ENCODE measurements around the gene FOXO1. TPM values are rescaled to one million over a fixed set of nuclear protein-coding genes. Genes with fewer than 3 reads are reported as not detected.

The FOXO1 gene
- total RNA-seq, 1 experiment from 2014 or later = 12.2 TPM

- H3K4me2 ChIP-seq (ENCODE audit: low read length) = no peak overlapping the region
- CTCF ChIA-PET = no interaction called here
- no peaks in the 10 kb centered on the region for H3K9me3 ChIP-seq (ENCODE audit: control insufficient read depth in 1 of 2, insufficient read depth in 1 of 2, low read depth in 1 of 2, low read length in 2 of 2)
- TF ChIP-seq ZFX (IDR thresholded peaks at IDR 0.05) (no peak), ZNF274 (IDR thresholded peaks at IDR 0.05; ENCODE audit: low read depth, low read length) (no peak), REST (IDR thresholded peaks at IDR 0.05; ENCODE audit: low read depth) (no peak), SP1 (IDR thresholded peaks at IDR 0.05; ENCODE audit: low read depth) (no peak), CBX3 (IDR thresholded peaks at IDR 0.05; ENCODE audit: low read depth) (no peak), JUND (IDR thresholded peaks at IDR 0.05) (no peak), YY1 (IDR thresholded peaks at IDR 0.05; ENCODE audit: extremely low read depth, insufficient replicate concordance, low read depth, low read length) (no peak), ELF1 (IDR thresholded peaks at IDR 0.05; ENCODE audit: borderline replicate concordance, low read depth) (no peak), RAD21 (IDR thresholded peaks at IDR 0.05; ENCODE audit: low read depth) (no peak), EGR1 (IDR thresholded peaks at IDR 0.05; ENCODE audit: low read depth) (no peak), EZH2 (IDR thresholded peaks at IDR 0.05) (no peak), POLR2AphosphoS5 (IDR thresholded peaks at IDR 0.05; ENCODE audit: low read depth, low read length) (no peak), EZH2phosphoT487 (IDR thresholded peaks at IDR 0.05; ENCODE audit: borderline replicate concordance) (no peak), MAX (IDR thresholded peaks at IDR 0.05) (no peak), ZBTB33 (IDR thresholded peaks at IDR 0.05; ENCODE audit: extremely low read depth, insufficient replicate concordance, low read length) (no peak), TCF7L2 (IDR thresholded peaks at IDR 0.05; ENCODE audit: borderline replicate concordance, extremely low read depth, insufficient read depth, insufficient read length) (no peak), SIN3A (IDR thresholded peaks at IDR 0.05; ENCODE audit: low read depth) (no peak)
- peaks cover 2 to 5% of the 10 kb centered on the region in 2 experiments; a peak in 1 of 4 replicates for H3K4me1 ChIP-seq (ENCODE audit: control insufficient read depth in 1 of 2, insufficient read depth in 2 of 2, low read length in 2 of 2)
- no peaks in the 10 kb centered on the region for H3K9me2 ChIP-seq (ENCODE audit: insufficient read depth)
- H3K9ac ChIP-seq (ENCODE audit: low read length) = no peak overlapping the region
- H2AFZ ChIP-seq (ENCODE audit: low read depth, low read length, poor library complexity, severe bottlenecking) = no peak overlapping the region
- no peak overlapping the region for H3K4me3 ChIP-seq (replicated peaks in 1 of 2; ENCODE audit: low read depth in 1 of 2, low read length in 2 of 2)
- H3K27ac ChIP-seq (ENCODE audit: low read depth, low read length) = no peak overlapping the region
- H4K20me1 ChIP-seq (ENCODE audit: insufficient read depth) = no peaks in the 10 kb centered on the region
- DNase-seq (ENCODE audit: low read depth, low spot score) (no peak), ATAC-seq (no peak)
- peaks cover 4% of the 10 kb centered on the region; the same call in 1 of the 2 replicates for H3K79me2 ChIP-seq (ENCODE audit: insufficient read depth, low read length)
- RAD21 ChIA-PET (ENCODE audit: low non-redundant PET in 1 of 2, low total read pairs in 2 of 2, uncharacterized antibody in 2 of 2, unreplicated experiment in 2 of 2) = no interaction called here
- no peaks in the 10 kb centered on the region for H3K27me3 ChIP-seq (ENCODE audit: insufficient read depth, low read length)
- BruUV-seq (replicated peaks) = no TSS peak
- intact Hi-C loops (cut with micrococcal nuclease) = no loop called here
- POLR2A ChIA-PET = no interaction called here
- no peaks in the 10 kb centered on the region for H3K36me3 ChIP-seq (ENCODE audit: control insufficient read depth in 1 of 2, insufficient read depth in 2 of 2, low read length in 2 of 2)
These were observed 66.2 kb downstream of the FOXO1 start for GRCh38 chr13:40600149-40600751.

All from HCT116 (cell line).